ENCODE measurements around the gene CRYBA1. TPM values are rescaled to one million over a fixed set of nuclear protein-coding genes. Genes with fewer than 3 reads are reported as not detected.

The CRYBA1 gene
- total and polyA plus RNA-seq, 2 experiments from 2014 or later, result not detected

GRCh38 chr17:29283961-29284360, 37.3 kb downstream of the CRYBA1 start:
- peaks cover 5% of the 10 kb centered on the region for H3K4me1 ChIP-seq (ENCODE audit: low read depth)
- no peak overlapping the region for H3K4me3 ChIP-seq
- TF ChIP-seq CTCF (IDR thresholded peaks at IDR 0.05; ENCODE audit: low read depth, low read length), result no peak
- H3K36me3 ChIP-seq, result peaks cover 46% of the 10 kb centered on the region
- no peaks in the 10 kb centered on the region for H3K27me3 ChIP-seq
- no peak for DNase-seq (ENCODE audit: low read depth in 1 of 2, low spot score in 1 of 2)
- no peak overlapping the region for H3K27ac ChIP-seq
- H3K9me3 ChIP-seq (ENCODE audit: low read depth), result no peaks in the 10 kb centered on the region

- peaks cover 19% of the 10 kb centered on the region for H3K4me1 ChIP-seq (ENCODE audit: low read depth)
- H3K4me3 ChIP-seq, result no peak overlapping the region
- peaks cover 28% of the 10 kb centered on the region for H3K36me3 ChIP-seq
- DNase-seq (ENCODE audit: low read depth in 1 of 2, low spot score in 1 of 2), result no peak
- no peak overlapping the region for H3K27ac ChIP-seq
- no peak for TF ChIP-seq CTCF (IDR thresholded peaks at IDR 0.05; ENCODE audit: low read depth, low read length)
- no peaks in the 10 kb centered on the region for H3K27me3 ChIP-seq
- no peaks in the 10 kb centered on the region for H3K9me3 ChIP-seq (ENCODE audit: low read depth)
These were observed 43.2 kb downstream of the CRYBA1 start for GRCh38 chr17:29289852-29290251.

- peaks cover 19% of the 10 kb centered on the region for H3K36me3 ChIP-seq
- peak; percentile 65 to 78 for DNase-seq (ENCODE audit: low read depth in 1 of 2, low spot score in 1 of 2)
- peak; percentile 54 for TF ChIP-seq CTCF (IDR thresholded peaks at IDR 0.05; ENCODE audit: low read depth, low read length)
- peak overlapping the region; percentile 96 for H3K4me3 ChIP-seq
- peak overlapping the region; percentile 96 for H3K27ac ChIP-seq
- no peaks in the 10 kb centered on the region for H3K27me3 ChIP-seq
- H3K4me1 ChIP-seq (ENCODE audit: low read depth), result peaks cover 18% of the 10 kb centered on the region
- H3K9me3 ChIP-seq (ENCODE audit: low read depth), result no peaks in the 10 kb centered on the region
These were observed 44.6 kb downstream of the CRYBA1 start for GRCh38 chr17:29291163-29291752.

- H3K27me3 ChIP-seq, result no peaks in the 10 kb centered on the region
- H3K4me1 ChIP-seq (ENCODE audit: low read depth), result peaks cover 14% of the 10 kb centered on the region
- no peaks in the 10 kb centered on the region for H3K9me3 ChIP-seq (ENCODE audit: low read depth)
- peaks cover 8% of the 10 kb centered on the region for H3K36me3 ChIP-seq
- peak; percentile 55 to 62 for DNase-seq (ENCODE audit: low read depth in 1 of 2, low spot score in 1 of 2)
- peak overlapping the region; percentile 96 for H3K4me3 ChIP-seq
- H3K27ac ChIP-seq, result peak overlapping the region; percentile 96
- no peak for TF ChIP-seq CTCF (IDR thresholded peaks at IDR 0.05; ENCODE audit: low read depth, low read length)
These were observed 45.7 kb downstream of the CRYBA1 start for GRCh38 chr17:29292071-29292991.

GRCh38 chr17:29292992-29293889, 46.6 kb downstream of the CRYBA1 start:
- TF ChIP-seq CTCF (IDR thresholded peaks at IDR 0.05; ENCODE audit: low read depth, low read length), result no peak
- Histone ChIP-seq H3K4me3 (peak overlapping the region; percentile 96), H3K36me3 (peaks cover under 1% of the 10 kb centered on the region), H3K27ac (peak overlapping the region; percentile 96), H3K4me1 (ENCODE audit: low read depth) (peaks cover 14% of the 10 kb centered on the region), H3K27me3 (no peaks in the 10 kb centered on the region), H3K9me3 (ENCODE audit: low read depth) (no peaks in the 10 kb centered on the region)
- peak; percentile 65 to 84 for DNase-seq (ENCODE audit: low read depth in 1 of 2, low spot score in 1 of 2)

All from cardiac muscle cell (in vitro differentiated cells and primary cell).